ENCODE results near the gene CFAP299.

DNA sequence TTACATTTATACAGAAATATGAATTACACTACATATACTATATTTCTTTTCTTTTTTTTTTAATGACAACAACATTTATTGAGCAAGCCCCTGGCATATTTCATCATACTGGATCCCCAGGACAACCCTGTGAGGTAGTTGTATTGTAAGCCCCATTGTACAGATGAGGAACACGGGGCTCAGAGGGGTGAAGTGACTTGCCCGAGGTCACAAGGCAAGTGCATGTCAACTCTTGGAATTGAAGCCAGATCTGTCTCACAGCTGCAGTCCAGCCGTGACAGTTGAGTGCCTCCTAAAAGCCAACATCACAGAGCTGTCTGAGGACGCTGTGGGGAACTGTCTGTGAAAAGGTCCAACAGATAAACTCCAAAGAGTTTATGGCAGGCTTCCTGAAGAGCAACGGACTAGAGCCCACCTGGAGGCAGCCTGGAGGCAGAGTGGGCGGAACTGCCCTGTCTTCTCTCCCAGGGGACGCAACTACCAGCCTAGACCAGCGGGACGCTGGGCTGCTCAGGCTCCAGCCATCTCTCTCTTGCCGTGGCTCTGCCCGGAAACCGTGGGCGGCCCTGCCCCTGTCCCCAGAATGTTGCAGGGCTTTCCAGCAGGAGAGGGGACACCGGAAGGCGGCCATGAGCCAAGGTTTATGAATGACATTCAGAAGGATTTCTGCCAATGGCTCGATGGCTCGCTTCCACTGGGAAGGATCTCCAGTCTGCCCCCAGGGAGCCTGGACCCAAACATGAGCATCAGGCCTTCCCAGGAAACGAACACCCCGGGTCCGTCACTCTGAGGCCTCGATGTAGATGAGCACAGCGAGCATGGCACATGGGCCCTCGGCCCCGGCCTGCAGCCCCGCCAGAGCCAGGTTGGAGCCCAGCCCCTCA lies 50.1 kb downstream of the CFAP299 start:
- TF ChIP-seq CTCF (conservative IDR thresholded peaks at IDR 0.05; ENCODE audit: low read length) (no peak), EZH2phosphoT487 (IDR thresholded peaks at IDR 0.05; ENCODE audit: borderline replicate concordance, low read depth, low read length) (no peak)
